Liver (tissue), 9 donors: ENCODE results near the gene RAB35. TPM values are rescaled to one million over a fixed set of nuclear protein-coding genes. Genes with fewer than 3 reads are reported as not detected.

Experiments used
- DNase-seq: peaks from one replicate; pipeline ENCODE4 v3.0.0-alpha.2; 2017; ENCODE audit warnings: low spot score
- H3K27ac ChIP-seq, 2 donors: one replicate each; pipeline ENCODE4 v1.7.0; 2013; ENCODE audit warnings: inconsistent platforms in 2 of 2, low read length in 2 of 2, control low read depth in 1 of 2, low read depth in 1 of 2, mild to moderate bottlenecking in 1 of 2
- H3K27me3 ChIP-seq, 4 donors: one replicate each; pipeline versions ENCODE4 v1.6.1 to v1.7.0; 2013; ENCODE audit warnings: low read length in 3 of 4, inconsistent platforms in 1 of 4, mild to moderate bottlenecking in 1 of 4, moderate library complexity in 1 of 4; ENCODE audit not compliant: control insufficient read depth in 4 of 4, insufficient read depth in 4 of 4
- H3K36me3 ChIP-seq, 4 donors: one replicate each; pipeline versions ENCODE4 v1.6.1 to v1.7.0; 2013; ENCODE audit warnings: low read length in 3 of 4, mild to moderate bottlenecking in 3 of 4, low read depth in 1 of 4, moderate library complexity in 1 of 4; ENCODE audit not compliant: control insufficient read depth in 4 of 4, insufficient read depth in 3 of 4
- H3K4me1 ChIP-seq, 4 donors: one replicate each; pipeline versions ENCODE4 v1.6.1 to v1.7.0; 2013; ENCODE audit warnings: low read length in 3 of 4, mild to moderate bottlenecking in 3 of 4, moderate library complexity in 1 of 4; ENCODE audit not compliant: control insufficient read depth in 4 of 4, insufficient read depth in 4 of 4
- H3K4me3 ChIP-seq, 3 donors: one replicate each; pipeline versions ENCODE4 v1.6.1 to v1.7.0; 2013; ENCODE audit warnings: low read length in 3 of 3, control low read depth in 1 of 3, low read depth in 1 of 3, mild to moderate bottlenecking in 1 of 3
- H3K9ac ChIP-seq, 2 donors: one replicate each; pipeline ENCODE4 v1.7.0; 2013; ENCODE audit warnings: low read length in 2 of 2, mild to moderate bottlenecking in 2 of 2, moderate library complexity in 2 of 2, control low read depth in 1 of 2, low read depth in 1 of 2
- H3K9me3 ChIP-seq, 4 donors: one replicate each; pipeline versions ENCODE4 v1.6.1 to v1.7.0; 2013; ENCODE audit warnings: low read length in 3 of 4; ENCODE audit not compliant: control insufficient read depth in 4 of 4
- FOXA1 ChIP-seq: IDR thresholded peaks from 2 replicates; pipeline ENCODE4 v1.6.1; 2016; ENCODE audit warnings: antibody characterized with exemption
- FOXA2 ChIP-seq: IDR thresholded peaks from 2 replicates; pipeline ENCODE4 v1.6.1; 2016; ENCODE audit warnings: antibody characterized with exemption
- GABPA ChIP-seq, 2 donors: IDR thresholded peaks in 1 of 2; conservative IDR thresholded peaks in 1 of 2; 2 replicates each; pipeline ENCODE4 v1.6.1; 2016; ENCODE audit warnings: antibody characterized with exemption in 2 of 2, mild to moderate bottlenecking in 1 of 2, moderate library complexity in 1 of 2
- HNF4A ChIP-seq, 2 donors: conservative IDR thresholded peaks; 2 replicates each; pipeline ENCODE4 v1.6.1; 2016; ENCODE audit warnings: antibody characterized with exemption in 2 of 2, mild to moderate bottlenecking in 2 of 2
- HNF4G ChIP-seq: IDR thresholded peaks from 2 replicates; pipeline ENCODE4 v1.6.1; 2016; ENCODE audit warnings: antibody characterized with exemption
- JUND ChIP-seq, 2 donors: IDR thresholded peaks; 2 replicates each; pipeline ENCODE4 v1.6.1; 2016; ENCODE audit warnings: antibody characterized with exemption in 2 of 2
- MAX ChIP-seq: IDR thresholded peaks from 2 replicates; pipeline ENCODE4 v1.6.1; 2016; ENCODE audit warnings: antibody characterized with exemption
- NR2F2 ChIP-seq: IDR thresholded peaks from 2 replicates; pipeline ENCODE4 v1.6.1; 2016; ENCODE audit warnings: antibody characterized with exemption
- RAD21 ChIP-seq, 2 donors: IDR thresholded peaks; 2 replicates each; pipeline ENCODE4 v1.6.1; 2016; ENCODE audit warnings: antibody characterized with exemption in 2 of 2, mild to moderate bottlenecking in 2 of 2
- RXRA ChIP-seq, 2 donors: IDR thresholded peaks; 2 replicates each; pipeline ENCODE4 v1.6.1; 2017 to 2018; ENCODE audit warnings: antibody characterized with exemption in 2 of 2, mild to moderate bottlenecking in 1 of 2
- SP1 ChIP-seq: IDR thresholded peaks from 2 replicates; pipeline ENCODE4 v1.6.1; 2018; ENCODE audit warnings: antibody characterized with exemption, mild to moderate bottlenecking
- TAF1 ChIP-seq: conservative IDR thresholded peaks from 2 replicates; pipeline ENCODE4 v1.6.1; 2016; ENCODE audit warnings: antibody characterized with exemption, mild to moderate bottlenecking
- YY1 ChIP-seq: IDR thresholded peaks from 2 replicates; pipeline ENCODE4 v1.6.1; 2016; ENCODE audit warnings: antibody characterized with exemption, mild to moderate bottlenecking
- ZBTB33 ChIP-seq: IDR thresholded peaks from 2 replicates; pipeline ENCODE4 v1.6.1; 2016; ENCODE audit warnings: antibody characterized with exemption
- WGBS: extraction: QIAGEN DNeasy Blood & Tissue Kit; methylation state at CpG from one replicate; pipeline ENCODE4 v1.1.7; 2013; 5-methylcytosine and 5-hydroxymethylcytosine counted together
- polyA plus RNA-seq, 2 donors: library from polyadenylated mRNA; stranded (reverse) in 1 of 2; unstranded in 1 of 2; fragments of 200-250 nt in 1 of 2; fragments of >200 nt in 1 of 2; fragmentation: Nextera tagmentation in 1 of 2; extraction: Ambion mirVana in 1 of 2; gene quantifications; one replicate each; pipeline versions ENCODE4 v1.2.1 to v1.2.3, GENCODE V29; 2013 to 2015
- total RNA-seq, 2 donors: library from RNA; depleted of rRNA; stranded (reverse); fragments of >200 nt; gene quantifications; one replicate each; pipeline ENCODE4 v1.2.3, GENCODE V29; 2014
- TF ChIP-seq, protein P1 (sequence below): IDR thresholded peaks from 2 replicates; pipeline ENCODE4 v1.6.1; 2016; ENCODE audit warnings: antibody characterized with exemption, mild to moderate bottlenecking
- TF ChIP-seq, protein P2 (sequence below): IDR thresholded peaks from 2 replicates; pipeline ENCODE4 v1.6.1; 2016; ENCODE audit warnings: antibody characterized with exemption
- donor health status: healthy.
- donor health status: healthy.
- donor health status: healthy.
- donor health status: healthy.
- donor health status: healthy.

Gene RAB35
- total and polyA plus RNA-seq, 4 donors: 7.4 to 14.4 (median 10.2) TPM

- TF ChIP-seq, protein P1, sequence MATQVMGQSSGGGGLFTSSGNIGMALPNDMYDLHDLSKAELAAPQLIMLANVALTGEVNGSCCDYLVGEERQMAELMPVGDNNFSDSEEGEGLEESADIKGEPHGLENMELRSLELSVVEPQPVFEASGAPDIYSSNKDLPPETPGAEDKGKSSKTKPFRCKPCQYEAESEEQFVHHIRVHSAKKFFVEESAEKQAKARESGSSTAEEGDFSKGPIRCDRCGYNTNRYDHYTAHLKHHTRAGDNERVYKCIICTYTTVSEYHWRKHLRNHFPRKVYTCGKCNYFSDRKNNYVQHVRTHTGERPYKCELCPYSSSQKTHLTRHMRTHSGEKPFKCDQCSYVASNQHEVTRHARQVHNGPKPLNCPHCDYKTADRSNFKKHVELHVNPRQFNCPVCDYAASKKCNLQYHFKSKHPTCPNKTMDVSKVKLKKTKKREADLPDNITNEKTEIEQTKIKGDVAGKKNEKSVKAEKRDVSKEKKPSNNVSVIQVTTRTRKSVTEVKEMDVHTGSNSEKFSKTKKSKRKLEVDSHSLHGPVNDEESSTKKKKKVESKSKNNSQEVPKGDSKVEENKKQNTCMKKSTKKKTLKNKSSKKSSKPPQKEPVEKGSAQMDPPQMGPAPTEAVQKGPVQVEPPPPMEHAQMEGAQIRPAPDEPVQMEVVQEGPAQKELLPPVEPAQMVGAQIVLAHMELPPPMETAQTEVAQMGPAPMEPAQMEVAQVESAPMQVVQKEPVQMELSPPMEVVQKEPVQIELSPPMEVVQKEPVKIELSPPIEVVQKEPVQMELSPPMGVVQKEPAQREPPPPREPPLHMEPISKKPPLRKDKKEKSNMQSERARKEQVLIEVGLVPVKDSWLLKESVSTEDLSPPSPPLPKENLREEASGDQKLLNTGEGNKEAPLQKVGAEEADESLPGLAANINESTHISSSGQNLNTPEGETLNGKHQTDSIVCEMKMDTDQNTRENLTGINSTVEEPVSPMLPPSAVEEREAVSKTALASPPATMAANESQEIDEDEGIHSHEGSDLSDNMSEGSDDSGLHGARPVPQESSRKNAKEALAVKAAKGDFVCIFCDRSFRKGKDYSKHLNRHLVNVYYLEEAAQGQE: no peak
- TF ChIP-seq HNF4A (conservative IDR thresholded peaks at IDR 0.05) (no peak), FOXA1 (no peak), GABPA (IDR thresholded peaks at IDR 0.05 in 1 of 2, conservative IDR thresholded peaks at IDR 0.05 in 1 of 2) (no peak), RXRA (IDR thresholded peaks at IDR 0.05) (no peak), SP1 (no peak)
Observed at GRCh38 chr12:120145164-120145563, 28.6 kb upstream of the RAB35 start (continued).

DNA sequence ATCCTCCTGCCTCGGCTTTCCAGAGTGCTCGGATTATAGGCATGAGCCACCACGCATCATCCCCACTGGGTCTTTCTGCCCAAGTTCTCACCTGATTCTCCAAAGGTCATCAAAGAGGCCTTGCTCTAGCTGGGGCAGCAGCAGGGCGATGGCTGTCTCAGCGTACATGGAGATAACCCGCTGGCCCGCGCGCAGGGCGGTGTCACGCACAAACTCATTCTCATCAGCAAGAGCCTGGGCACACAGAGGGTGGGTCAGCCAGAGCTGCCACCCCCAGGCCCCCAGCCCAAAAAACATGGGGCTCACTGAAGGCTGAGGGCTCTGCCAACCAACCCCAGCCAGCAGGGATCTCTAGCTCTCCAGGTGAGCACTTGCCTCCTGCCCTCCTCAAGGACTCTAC is 27.7 kb upstream of the RAB35 start:
- Histone ChIP-seq H3K4me1 (peaks cover 0 to 11% (median 7%) of the 10 kb centered on the region in 4 donors), H3K36me3 (peaks cover 25 to 90% (median 65%) of the 10 kb centered on the region in 4 donors), H3K4me3 (no peak overlapping the region), H3K27ac (no peak overlapping the region), H3K9ac (no peak overlapping the region), H3K27me3 (no peaks in the 10 kb centered on the region), H3K9me3 (no peaks in the 10 kb centered on the region)
- TF ChIP-seq HNF4G (no peak), FOXA2 (no peak), NR2F2 (no peak), JUND (IDR thresholded peaks at IDR 0.05) (no peak), RXRA (IDR thresholded peaks at IDR 0.05) (no peak), ZBTB33 (no peak), RAD21 (IDR thresholded peaks at IDR 0.05) (no peak), YY1 (no peak), SP1 (no peak), MAX (no peak), TAF1 (no peak), FOXA1 (no peak), GABPA (IDR thresholded peaks at IDR 0.05 in 1 of 2, conservative IDR thresholded peaks at IDR 0.05 in 1 of 2) (no peak), HNF4A (conservative IDR thresholded peaks at IDR 0.05) (no peak)
- TF ChIP-seq, protein P1: no peak
- TF ChIP-seq, protein P2, sequence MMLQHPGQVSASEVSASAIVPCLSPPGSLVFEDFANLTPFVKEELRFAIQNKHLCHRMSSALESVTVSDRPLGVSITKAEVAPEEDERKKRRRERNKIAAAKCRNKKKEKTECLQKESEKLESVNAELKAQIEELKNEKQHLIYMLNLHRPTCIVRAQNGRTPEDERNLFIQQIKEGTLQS: no peak
- WGBS: 98% methylated on average over 11 of the region's 11 CpGs
- no peak for DNase-seq
